SU-DHL-6 (cell line): ENCODE results near the gene SPRY4.

Experiments used
- CTCF ChIP-seq: fragments of 200-600 bp; sonication (generic); IDR thresholded peaks from one replicate; pipeline ENCODE4 v1.5.1; 2017; ENCODE audit warnings: antibody characterized with exemption, mild to moderate bottlenecking, low read length, moderate library complexity; ENCODE audit not compliant: insufficient read depth, poor library complexity, severe bottlenecking
- EZH2phosphoT487 ChIP-seq: fragments of 200-600 bp; sonication (generic), shearing (Covaris generic); conservative IDR thresholded peaks from 2 replicates; pipeline ENCODE4 v1.6.1; 2018; ENCODE audit warnings: mild to moderate bottlenecking, antibody characterized with exemption, low read length, moderate library complexity, mixed read lengths

GRCh38 chr5:142363619-142363963, 38.8 kb upstream of the SPRY4 start:
- TF ChIP-seq CTCF (no peak), EZH2phosphoT487 (no peak)
